Trophoblast cell (in vitro differentiated cells and primary cell): Measurements from ENCODE around the gene NDUFV1.
"Not testable (repeated sequence)": the region's sequence is repeated elsewhere in the genome, so short reads cannot be mapped to it uniquely, and the experiment has no call there.

Source experiments
- DNase-seq, 2 donors: peaks; one replicate each; pipeline ENCODE4 v3.0.0-alpha.2; 2016
- H2AFZ ChIP-seq: 2 replicates; pipeline ENCODE4 v1.6.1; 2013; ENCODE audit warnings: low read length, moderate library complexity, mild to moderate bottlenecking; ENCODE audit not compliant: insufficient read depth, poor library complexity
- H2AK5ac ChIP-seq: 2 replicates; pipeline ENCODE4 v1.6.1; 2013; ENCODE audit warnings: mild to moderate bottlenecking, low read length
- H2BK120ac ChIP-seq: 2 replicates; pipeline ENCODE4 v1.6.1; 2013; ENCODE audit warnings: low read length, mild to moderate bottlenecking, moderate library complexity; ENCODE audit not compliant: insufficient read depth, poor library complexity
- H2BK12ac ChIP-seq: 2 replicates; pipeline ENCODE4 v1.6.1; 2013; ENCODE audit warnings: mild to moderate bottlenecking, low read length, moderate library complexity
- H2BK5ac ChIP-seq: 2 replicates; pipeline ENCODE4 v1.6.1; 2013; ENCODE audit warnings: low read length, low read depth, moderate library complexity, mild to moderate bottlenecking; ENCODE audit not compliant: poor library complexity
- H3K14ac ChIP-seq: 2 replicates; pipeline ENCODE4 v1.6.1; 2013; ENCODE audit warnings: mild to moderate bottlenecking, low read length
- H3K18ac ChIP-seq: 2 replicates; pipeline ENCODE4 v1.6.1; 2013; ENCODE audit warnings: mild to moderate bottlenecking, low read length
- H3K23ac ChIP-seq: 2 replicates; pipeline ENCODE4 v1.6.1; 2013; ENCODE audit warnings: low read length
- H3K27ac ChIP-seq: 2 replicates; pipeline ENCODE4 v1.5.1; 2013; ENCODE audit warnings: low read depth, mild to moderate bottlenecking, inconsistent platforms, low read length, moderate library complexity
- H3K27me3 ChIP-seq: 2 replicates; pipeline ENCODE4 v1.6.1; 2013; ENCODE audit warnings: inconsistent platforms, mild to moderate bottlenecking, low read length, moderate library complexity; ENCODE audit not compliant: insufficient read depth
- H3K36me3 ChIP-seq, 2 experiments: 1 replicate in 1 of 2; 2 replicates in 1 of 2; pipeline ENCODE4 v1.6.1; 2013; ENCODE audit warnings: low read length in 2 of 2, mild to moderate bottlenecking in 2 of 2, moderate library complexity in 1 of 2; ENCODE audit not compliant: insufficient read depth in 2 of 2, control insufficient read depth in 1 of 2
- H3K4ac ChIP-seq: 2 replicates; pipeline ENCODE4 v1.6.1; 2013; ENCODE audit warnings: low read depth, mild to moderate bottlenecking, low read length, moderate library complexity
- H3K4me1 ChIP-seq, 2 experiments: 1 replicate in 1 of 2; 2 replicates in 1 of 2; pipeline ENCODE4 v1.6.1; 2013; ENCODE audit warnings: low read length in 2 of 2, mild to moderate bottlenecking in 2 of 2, moderate library complexity in 1 of 2; ENCODE audit not compliant: insufficient read depth in 2 of 2, control insufficient read depth in 1 of 2
- H3K4me2 ChIP-seq: 2 replicates; pipeline ENCODE4 v1.6.1; 2013; ENCODE audit warnings: inconsistent platforms, mild to moderate bottlenecking, low read length, moderate library complexity
- H3K4me3 ChIP-seq: 2 replicates; pipeline ENCODE4 v1.5.1; 2013; ENCODE audit warnings: mild to moderate bottlenecking, low read depth, low read length, inconsistent platforms
- H3K79me1 ChIP-seq: one replicate; pipeline ENCODE4 v1.6.1; 2013; ENCODE audit warnings: low read length
- H3K79me2 ChIP-seq: 2 replicates; pipeline ENCODE4 v1.6.1; 2013; ENCODE audit warnings: low read length, mild to moderate bottlenecking; ENCODE audit not compliant: control insufficient read depth, insufficient read depth, poor library complexity
- H3K9ac ChIP-seq: 2 replicates; pipeline ENCODE4 v1.6.1; 2013; ENCODE audit warnings: mild to moderate bottlenecking, low read length
- H3K9me3 ChIP-seq: 2 replicates; pipeline ENCODE4 v1.6.1; 2013; ENCODE audit warnings: low read depth, mild to moderate bottlenecking, control low read depth, inconsistent platforms, low read length; ENCODE audit not compliant: insufficient read depth
- H4K12ac ChIP-seq: 2 replicates; pipeline ENCODE4 v1.6.1; 2013; ENCODE audit warnings: low read depth, mild to moderate bottlenecking, low read length, moderate library complexity
- H4K8ac ChIP-seq: 2 replicates; pipeline ENCODE4 v1.6.1; 2013; ENCODE audit warnings: low read depth, mild to moderate bottlenecking, low read length, moderate library complexity
- H4K91ac ChIP-seq: one replicate; pipeline ENCODE4 v1.6.1; 2013; ENCODE audit warnings: low read depth, mild to moderate bottlenecking, low read length, moderate library complexity
- WGBS: extraction: QIAGEN DNeasy Blood & Tissue Kit; methylation state at CpG from one replicate; pipeline ENCODE4 v1.1.7; 2013; ENCODE audit warnings: missing lambda C conversion rate; ENCODE audit not compliant: insufficient read length, insufficient coverage; ENCODE audit errors: extremely low coverage; 5-methylcytosine and 5-hydroxymethylcytosine counted together

The NDUFV1 gene

GRCh38 chr11:67562963-67563704 lies 43.6 kb upstream of the NDUFV1 start:
- no peak overlapping the region for H3K23ac ChIP-seq
- peak overlapping the region; percentile 93 for H4K8ac ChIP-seq
- peaks cover 36% of the 10 kb centered on the region for H3K79me1 ChIP-seq
- H3K9ac ChIP-seq, result no peak overlapping the region
- peak overlapping the region; percentile 96 for H2BK12ac ChIP-seq
- peak overlapping the region; percentile 74 for H4K12ac ChIP-seq
- peak overlapping the region; percentile 7 for H3K4me2 ChIP-seq
- peak overlapping the region; percentile 100 for H2BK120ac ChIP-seq
- peak overlapping the region; percentile 98 for H3K27ac ChIP-seq
- H4K91ac ChIP-seq, result peak overlapping the region; percentile 99
- H2BK5ac ChIP-seq, result peak overlapping the region; percentile 100
- no peaks in the 10 kb centered on the region for H3K27me3 ChIP-seq
- peak overlapping the region; percentile 71 for H2AFZ ChIP-seq
- WGBS, result no CpG with 5 or more reads among the region's 10 CpGs
- no peaks in the 10 kb centered on the region for H3K9me3 ChIP-seq
- peaks cover 7 to 16% of the 10 kb centered on the region in 2 experiments for H3K4me1 ChIP-seq
- peak overlapping the region; percentile 97 for H3K14ac ChIP-seq
- peak in 1 of 2 donors; percentile 82 for DNase-seq
- H3K4ac ChIP-seq, result peak overlapping the region; percentile 80
- no peak overlapping the region for H3K4me3 ChIP-seq
- H3K79me2 ChIP-seq, result peaks cover 7% of the 10 kb centered on the region
- peak overlapping the region; percentile 92 for H3K18ac ChIP-seq
- peak overlapping the region; percentile 96 for H2AK5ac ChIP-seq
- H3K36me3 ChIP-seq, result no peaks in the 10 kb centered on the region

- not testable (repeated sequence) for H3K27me3 ChIP-seq
- peaks cover 36% of the 10 kb centered on the region for H3K79me1 ChIP-seq
Observed at GRCh38 chr11:67563705-67564114, 43.0 kb upstream of the NDUFV1 start.

GRCh38 chr11:67564230-67564629 lies 42.5 kb upstream of the NDUFV1 start:
- no peak for DNase-seq
- Histone ChIP-seq H4K91ac (peak overlapping the region; percentile 97), H3K9me3 (no peaks in the 10 kb centered on the region), H2AK5ac (peak overlapping the region; percentile 84), H3K4me1 (peaks cover 7 to 16% of the 10 kb centered on the region in 2 experiments), H2BK120ac (peak overlapping the region; percentile 99), H3K14ac (peak overlapping the region; percentile 77), H2AFZ (no peak overlapping the region), H3K36me3 (no peaks in the 10 kb centered on the region), H4K8ac (peak overlapping the region; percentile 81), H3K27ac (peak overlapping the region; percentile 91), H3K4me3 (no peak overlapping the region), H3K4me2 (no peak overlapping the region), H3K18ac (peak overlapping the region; percentile 89), H3K79me2 (peaks cover 7% of the 10 kb centered on the region), H4K12ac (no peak overlapping the region), H3K4ac (peak overlapping the region; percentile 80), H3K27me3 (no peaks in the 10 kb centered on the region), H3K9ac (no peak overlapping the region), H3K23ac (no peak overlapping the region), H2BK12ac (peak overlapping the region; percentile 88), H2BK5ac (peak overlapping the region; percentile 99), H3K79me1 (peaks cover 36% of the 10 kb centered on the region)
- WGBS, result no CpG with 5 or more reads among the region's 4 CpGs

More at GRCh38 chr11:67563705-67564114, 43.0 kb upstream of the NDUFV1 start:
- H3K79me2 ChIP-seq, H4K12ac ChIP-seq, H3K9ac ChIP-seq, H2AFZ ChIP-seq, H3K4me3 ChIP-seq, H3K9me3 ChIP-seq, H3K18ac ChIP-seq, H3K23ac ChIP-seq, H2AK5ac ChIP-seq, H3K4ac ChIP-seq, H3K36me3 ChIP-seq: not testable (repeated sequence)
- WGBS, result no CpG with 5 or more reads among the region's 11 CpGs
- Histone ChIP-seq H4K8ac (peak overlapping the region; percentile 93), H3K27ac (peak overlapping the region; percentile 98), H3K14ac (peak overlapping the region; percentile 97), H3K4me1 (peaks cover 7 to 16% of the 10 kb centered on the region in 2 experiments), H2BK12ac (peak overlapping the region; percentile 96), H4K91ac (peak overlapping the region; percentile 99), H2BK120ac (peak overlapping the region; percentile 100), H3K4me2 (peak overlapping the region; percentile 7), H2BK5ac (peak overlapping the region; percentile 100)
- DNase-seq, result peak; percentile 94 to 98

GRCh38 chr11:67571443-67571842 lies 35.3 kb upstream of the NDUFV1 start:
- whole genome bisulfite sequencing, result no CpG with 5 or more reads among the region's 6 CpGs
- DNase-seq, result no peak
- no peak overlapping the region for H2BK5ac ChIP-seq

More at GRCh38 chr11:67571443-67571842, 35.3 kb upstream of the NDUFV1 start:
- Histone ChIP-seq H3K23ac (no peak overlapping the region), H2AFZ (no peak overlapping the region), H3K4me2 (no peak overlapping the region), H3K27me3 (no peaks in the 10 kb centered on the region), H2AK5ac (no peak overlapping the region), H3K27ac (no peak overlapping the region), H2BK120ac (no peak overlapping the region), H3K9me3 (peaks cover 2% of the 10 kb centered on the region), H3K79me1 (no peaks in the 10 kb centered on the region), H2BK12ac (no peak overlapping the region), H4K8ac (no peak overlapping the region), H4K91ac (no peak overlapping the region), H3K18ac (no peak overlapping the region), H3K36me3 (no peaks in the 10 kb centered on the region), H3K4ac (no peak overlapping the region), H3K9ac (no peak overlapping the region), H3K79me2 (no peaks in the 10 kb centered on the region), H4K12ac (no peak overlapping the region), H3K4me3 (no peak overlapping the region), H3K4me1 (no peaks in the 10 kb centered on the region), H3K14ac (no peak overlapping the region)
